Esophagus muscularis mucosa (tissue), 3 donors: ENCODE measurements around the gene MDM1.

Source experiments
- POLR2AphosphoS5 ChIP-seq, 2 donors: sonication (generic); formaldehyde crosslinking; IDR thresholded peaks; one replicate each; pipeline ENCODE4 v1.6.1; 2017; ENCODE audit warnings: antibody characterized with exemption in 2 of 2
- TF ChIP-seq, protein P1 (sequence below), 3 experiments: fragments of 200-600 bp in 2 of 3; fragments of 450-650 bp in 1 of 3; sonication (generic) in 2 of 3; IDR thresholded peaks; one replicate each; pipeline ENCODE4 v1.5.1; 2017 to 2019; ENCODE audit warnings: antibody characterized with exemption in 3 of 3, mild to moderate bottlenecking in 2 of 3, moderate library complexity in 1 of 3

DNA sequence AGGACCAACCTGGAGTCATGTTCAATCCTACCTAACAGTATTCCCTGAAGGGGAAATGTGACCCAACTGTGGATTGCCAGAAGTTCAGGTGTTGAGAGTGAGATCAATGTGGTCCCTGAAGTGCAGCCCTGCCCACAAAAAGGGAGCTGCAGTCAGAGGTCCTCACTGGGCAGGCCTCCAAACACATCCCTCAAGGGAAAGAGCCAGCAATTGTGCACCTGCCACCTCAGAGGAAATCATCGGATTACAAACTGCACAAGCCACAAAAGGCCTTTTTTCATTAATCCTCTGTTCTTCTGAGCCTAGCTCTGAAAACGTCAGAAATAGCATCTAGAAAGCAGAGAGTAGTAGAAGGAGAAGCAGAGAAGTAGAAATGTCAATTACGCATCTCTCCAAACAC is 10.8 kb upstream of the MDM1 start:
- TF ChIP-seq, protein P1, sequence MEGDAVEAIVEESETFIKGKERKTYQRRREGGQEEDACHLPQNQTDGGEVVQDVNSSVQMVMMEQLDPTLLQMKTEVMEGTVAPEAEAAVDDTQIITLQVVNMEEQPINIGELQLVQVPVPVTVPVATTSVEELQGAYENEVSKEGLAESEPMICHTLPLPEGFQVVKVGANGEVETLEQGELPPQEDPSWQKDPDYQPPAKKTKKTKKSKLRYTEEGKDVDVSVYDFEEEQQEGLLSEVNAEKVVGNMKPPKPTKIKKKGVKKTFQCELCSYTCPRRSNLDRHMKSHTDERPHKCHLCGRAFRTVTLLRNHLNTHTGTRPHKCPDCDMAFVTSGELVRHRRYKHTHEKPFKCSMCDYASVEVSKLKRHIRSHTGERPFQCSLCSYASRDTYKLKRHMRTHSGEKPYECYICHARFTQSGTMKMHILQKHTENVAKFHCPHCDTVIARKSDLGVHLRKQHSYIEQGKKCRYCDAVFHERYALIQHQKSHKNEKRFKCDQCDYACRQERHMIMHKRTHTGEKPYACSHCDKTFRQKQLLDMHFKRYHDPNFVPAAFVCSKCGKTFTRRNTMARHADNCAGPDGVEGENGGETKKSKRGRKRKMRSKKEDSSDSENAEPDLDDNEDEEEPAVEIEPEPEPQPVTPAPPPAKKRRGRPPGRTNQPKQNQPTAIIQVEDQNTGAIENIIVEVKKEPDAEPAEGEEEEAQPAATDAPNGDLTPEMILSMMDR (IDR thresholded peaks at IDR 0.05) = no peak
- no peak for TF ChIP-seq POLR2AphosphoS5 (IDR thresholded peaks at IDR 0.05)
